Liver (tissue), 9 donors: ENCODE measurements around the gene UBALD1. TPM values are rescaled to one million over a fixed set of nuclear protein-coding genes. Genes with fewer than 3 reads are reported as not detected.

Experiments
- DNase-seq: peaks from one replicate; pipeline ENCODE4 v3.0.0-alpha.2; 2017; ENCODE audit warnings: low spot score
- H3K27ac ChIP-seq, 2 donors: one replicate each; pipeline ENCODE4 v1.7.0; 2013; ENCODE audit warnings: inconsistent platforms in 2 of 2, low read length in 2 of 2, control low read depth in 1 of 2, low read depth in 1 of 2, mild to moderate bottlenecking in 1 of 2
- H3K27me3 ChIP-seq, 4 donors: one replicate each; pipeline versions ENCODE4 v1.6.1 to v1.7.0; 2013; ENCODE audit warnings: low read length in 3 of 4, inconsistent platforms in 1 of 4, mild to moderate bottlenecking in 1 of 4, moderate library complexity in 1 of 4; ENCODE audit not compliant: control insufficient read depth in 4 of 4, insufficient read depth in 4 of 4
- H3K36me3 ChIP-seq, 4 donors: one replicate each; pipeline versions ENCODE4 v1.6.1 to v1.7.0; 2013; ENCODE audit warnings: low read length in 3 of 4, mild to moderate bottlenecking in 3 of 4, low read depth in 1 of 4, moderate library complexity in 1 of 4; ENCODE audit not compliant: control insufficient read depth in 4 of 4, insufficient read depth in 3 of 4
- H3K4me1 ChIP-seq, 4 donors: one replicate each; pipeline versions ENCODE4 v1.6.1 to v1.7.0; 2013; ENCODE audit warnings: low read length in 3 of 4, mild to moderate bottlenecking in 3 of 4, moderate library complexity in 1 of 4; ENCODE audit not compliant: control insufficient read depth in 4 of 4, insufficient read depth in 4 of 4
- H3K4me3 ChIP-seq, 3 donors: one replicate each; pipeline versions ENCODE4 v1.6.1 to v1.7.0; 2013; ENCODE audit warnings: low read length in 3 of 3, control low read depth in 1 of 3, low read depth in 1 of 3, mild to moderate bottlenecking in 1 of 3
- H3K9ac ChIP-seq, 2 donors: one replicate each; pipeline ENCODE4 v1.7.0; 2013; ENCODE audit warnings: low read length in 2 of 2, mild to moderate bottlenecking in 2 of 2, moderate library complexity in 2 of 2, control low read depth in 1 of 2, low read depth in 1 of 2
- H3K9me3 ChIP-seq, 4 donors: one replicate each; pipeline versions ENCODE4 v1.6.1 to v1.7.0; 2013; ENCODE audit warnings: low read length in 3 of 4; ENCODE audit not compliant: control insufficient read depth in 4 of 4
- ATF3 ChIP-seq: IDR thresholded peaks from 2 replicates; pipeline ENCODE4 v1.6.1; 2016; ENCODE audit warnings: antibody characterized with exemption
- CTCF ChIP-seq: fragments of 150-350 bp; IDR thresholded peaks from 2 replicates; pipeline ENCODE4 v1.5.1; 2017; ENCODE audit warnings: improper control_type of control experiment, low read depth, low read length; ENCODE audit not compliant: missing input control
- EGR1 ChIP-seq, 2 donors: IDR thresholded peaks; 2 replicates each; pipeline ENCODE4 v1.6.1; 2016 to 2018; ENCODE audit warnings: antibody characterized with exemption in 2 of 2, low read depth in 2 of 2
- GABPA ChIP-seq, 2 donors: IDR thresholded peaks in 1 of 2; conservative IDR thresholded peaks in 1 of 2; 2 replicates each; pipeline ENCODE4 v1.6.1; 2016; ENCODE audit warnings: antibody characterized with exemption in 2 of 2, mild to moderate bottlenecking in 1 of 2, moderate library complexity in 1 of 2
- HNF4G ChIP-seq: IDR thresholded peaks from 2 replicates; pipeline ENCODE4 v1.6.1; 2016; ENCODE audit warnings: antibody characterized with exemption
- JUND ChIP-seq, 2 donors: IDR thresholded peaks; 2 replicates each; pipeline ENCODE4 v1.6.1; 2016; ENCODE audit warnings: antibody characterized with exemption in 2 of 2
- MAX ChIP-seq: IDR thresholded peaks from 2 replicates; pipeline ENCODE4 v1.6.1; 2016; ENCODE audit warnings: antibody characterized with exemption
- NR2F2 ChIP-seq: IDR thresholded peaks from 2 replicates; pipeline ENCODE4 v1.6.1; 2016; ENCODE audit warnings: antibody characterized with exemption
- RAD21 ChIP-seq, 2 donors: IDR thresholded peaks; 2 replicates each; pipeline ENCODE4 v1.6.1; 2016; ENCODE audit warnings: antibody characterized with exemption in 2 of 2, mild to moderate bottlenecking in 2 of 2
- RXRA ChIP-seq, 2 donors: IDR thresholded peaks; 2 replicates each; pipeline ENCODE4 v1.6.1; 2017 to 2018; ENCODE audit warnings: antibody characterized with exemption in 2 of 2, mild to moderate bottlenecking in 1 of 2
- SP1 ChIP-seq: IDR thresholded peaks from 2 replicates; pipeline ENCODE4 v1.6.1; 2018; ENCODE audit warnings: antibody characterized with exemption, mild to moderate bottlenecking
- YY1 ChIP-seq: IDR thresholded peaks from 2 replicates; pipeline ENCODE4 v1.6.1; 2016; ENCODE audit warnings: antibody characterized with exemption, mild to moderate bottlenecking
- ZBTB33 ChIP-seq: IDR thresholded peaks from 2 replicates; pipeline ENCODE4 v1.6.1; 2016; ENCODE audit warnings: antibody characterized with exemption
- WGBS: extraction: QIAGEN DNeasy Blood & Tissue Kit; methylation state at CpG from one replicate; pipeline ENCODE4 v1.1.7; 2013; 5-methylcytosine and 5-hydroxymethylcytosine counted together
- polyA plus RNA-seq, 2 donors: library from polyadenylated mRNA; stranded (reverse) in 1 of 2; unstranded in 1 of 2; fragments of 200-250 nt in 1 of 2; fragments of >200 nt in 1 of 2; fragmentation: Nextera tagmentation in 1 of 2; extraction: Ambion mirVana in 1 of 2; gene quantifications; one replicate each; pipeline versions ENCODE4 v1.2.1 to v1.2.3, GENCODE V29; 2013 to 2015
- total RNA-seq, 2 donors: library from RNA; depleted of rRNA; stranded (reverse); fragments of >200 nt; gene quantifications; one replicate each; pipeline ENCODE4 v1.2.3, GENCODE V29; 2014
- donor health status: healthy.
- donor health status: healthy.
- donor health status: healthy.
- donor health status: healthy.
- donor health status: healthy.

UBALD1 gene
- total and polyA plus RNA-seq, 4 donors, result 4.5 to 22.4 (median 7.5) TPM

GRCh38 chr16:4608704-4608980 is 6.0 kb downstream of the UBALD1 start (continued):
- TF ChIP-seq CTCF, result no peak
- TF ChIP-seq EGR1 (IDR thresholded peaks at IDR 0.05; ENCODE audit: low read depth in 2 of 2), result no peak
- no peak for TF ChIP-seq NR2F2
- no peak for TF ChIP-seq HNF4G
- TF ChIP-seq MAX, result no peak
- no peak for TF ChIP-seq RAD21 (IDR thresholded peaks at IDR 0.05)
- no peak for TF ChIP-seq GABPA (IDR thresholded peaks at IDR 0.05 in 1 of 2, conservative IDR thresholded peaks at IDR 0.05 in 1 of 2)

GRCh38 chr16:4607841-4608703 is 6.6 kb downstream of the UBALD1 start:
- 94% methylated on average over 22 of the region's 22 CpGs for WGBS

More at GRCh38 chr16:4607841-4608703, 6.6 kb downstream of the UBALD1 start:
- TF ChIP-seq JUND (IDR thresholded peaks at IDR 0.05) (no peak), RXRA (IDR thresholded peaks at IDR 0.05) (no peak), NR2F2 (no peak), YY1 (no peak), RAD21 (IDR thresholded peaks at IDR 0.05) (no peak), ZBTB33 (no peak), MAX (no peak), SP1 (no peak), CTCF (no peak), EGR1 (IDR thresholded peaks at IDR 0.05; ENCODE audit: low read depth in 2 of 2) (no peak), ATF3 (no peak)
- Histone ChIP-seq H3K27me3 (no peaks in the 10 kb centered on the region), H3K36me3 (peaks cover 0 to 11% (median 8%) of the 10 kb centered on the region in 4 donors), H3K9ac (no peak overlapping the region), H3K27ac (no peak overlapping the region), H3K9me3 (no peaks in the 10 kb centered on the region), H3K4me1 (peaks cover 3 to 42% (median 19%) of the 10 kb centered on the region in 4 donors), H3K4me3 (no peak overlapping the region)
- DNase-seq, result no peak
